Measurements from ENCODE around the gene CARMIL1.

The CARMIL1 gene

DNA sequence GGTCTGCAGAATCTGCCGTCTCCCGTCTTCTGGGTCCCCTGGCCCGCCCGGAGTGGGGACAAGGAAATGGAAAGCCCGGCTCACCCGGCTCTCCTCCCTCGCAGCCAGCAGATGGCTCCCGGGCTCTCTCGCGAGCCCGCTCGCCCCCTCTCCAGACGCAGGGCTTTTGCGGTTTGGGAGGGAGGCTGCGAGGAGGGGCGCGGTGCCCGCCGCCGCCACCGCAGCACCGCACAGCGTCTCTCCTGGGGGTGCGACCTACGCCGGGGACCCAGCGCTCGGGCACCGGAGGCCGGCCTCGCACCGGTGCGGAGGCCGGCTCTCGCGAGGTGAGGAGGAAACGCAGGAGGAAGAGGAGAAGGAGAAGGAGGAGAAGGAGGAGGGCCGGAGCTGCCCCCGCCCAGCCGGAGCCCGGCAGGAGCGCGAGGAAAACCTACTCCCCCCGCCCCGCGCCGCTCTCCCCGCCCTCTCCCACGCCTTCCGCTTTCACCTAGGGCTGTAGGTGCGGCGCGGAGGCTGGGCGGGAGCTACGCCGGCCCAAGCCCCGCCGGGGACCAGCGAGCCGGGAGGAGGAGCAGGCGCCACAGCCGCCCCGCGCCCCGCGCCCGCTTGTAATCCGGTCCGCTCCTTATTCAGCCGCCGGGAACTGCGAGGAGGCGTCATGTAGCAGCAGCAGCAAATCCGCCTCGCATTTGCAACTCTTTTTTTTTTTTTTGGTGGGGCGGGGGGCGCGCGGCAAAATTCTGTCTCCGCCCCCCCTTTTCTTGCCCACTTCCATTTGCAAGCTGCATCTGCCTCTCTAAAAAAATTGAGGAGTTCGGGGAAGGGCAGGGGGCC is at the start of gene CARMIL1:
TSS of gene CARMIL1 (plus strand) at position 461 of the 834 bp plus-strand sequence. CDS start 422 bp downstream, outside the sequence.
- peak; percentile 33 for DNase-seq (ENCODE audit: low spot score)

DNA sequence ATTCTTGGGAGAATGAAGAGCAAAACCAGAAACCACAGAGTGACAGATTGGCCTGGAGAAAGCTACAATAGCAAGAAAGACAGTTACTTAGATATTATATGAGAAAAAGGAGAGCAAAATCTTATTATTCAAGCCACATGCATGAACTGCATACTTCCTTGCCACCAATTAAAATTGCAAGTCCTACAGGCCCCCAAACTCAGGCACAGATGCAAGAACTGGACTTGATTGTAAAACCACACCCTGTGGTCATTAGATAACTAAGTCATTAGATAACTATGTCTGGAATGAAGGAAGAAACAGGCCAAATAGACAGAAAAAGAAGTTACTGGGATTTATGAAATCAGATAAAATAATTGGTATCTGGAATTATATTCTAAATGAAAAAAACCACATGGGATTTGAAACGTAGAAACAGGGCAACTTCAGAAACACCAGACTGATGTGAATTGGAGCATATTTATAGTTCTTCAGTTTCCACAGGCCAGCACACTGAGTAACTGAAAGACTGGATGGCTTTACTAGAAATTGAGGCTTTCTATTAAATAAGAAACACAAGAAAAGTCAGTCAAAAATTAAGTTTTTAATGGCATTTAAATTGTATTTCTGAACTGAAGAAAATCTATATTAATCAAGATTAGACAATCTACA is 49.4 kb upstream of the CARMIL1 start:
- no peak for DNase-seq (ENCODE audit: low spot score)

DNA sequence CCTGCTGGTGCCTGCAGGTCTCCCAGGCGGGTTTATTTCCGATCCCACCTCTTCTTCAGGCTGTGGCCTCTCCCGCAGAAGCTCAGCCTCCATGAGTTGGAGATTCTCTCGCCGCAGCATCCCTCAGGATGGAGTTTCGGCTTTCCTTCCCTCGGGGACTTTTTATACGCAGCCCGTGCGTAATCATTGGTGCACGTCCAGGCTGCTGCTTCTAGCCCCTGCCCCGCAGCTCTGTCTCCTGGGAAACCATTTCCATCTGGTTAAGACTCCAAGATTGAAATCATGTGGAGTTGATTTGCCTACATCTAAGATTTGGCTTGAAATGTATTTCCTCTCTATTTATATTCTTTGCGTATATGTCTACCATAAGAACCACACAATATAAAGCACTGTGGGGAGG is 46.7 kb upstream of the CARMIL1 start:
- no peak for DNase-seq (ENCODE audit: low spot score)

DNA sequence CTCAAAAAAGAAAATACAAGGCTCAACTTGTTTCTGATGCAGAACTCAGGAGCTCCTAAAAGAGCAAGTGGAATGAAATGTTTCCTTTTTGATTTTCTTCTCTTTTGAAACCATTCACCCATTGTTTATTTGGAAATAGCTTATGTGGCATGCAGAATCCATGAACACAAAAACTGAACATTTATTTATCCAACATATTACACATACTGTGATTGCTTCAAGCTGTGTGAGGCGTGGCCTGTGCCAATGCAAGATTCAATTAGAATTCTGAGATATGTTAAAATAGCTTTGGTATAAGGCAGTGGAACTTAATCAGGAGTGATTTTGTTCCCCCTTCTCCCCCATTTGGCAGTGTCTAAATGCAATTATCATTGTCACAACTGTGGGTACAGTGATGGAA is 45.9 kb upstream of the CARMIL1 start:
- no peak for DNase-seq (ENCODE audit: low spot score)

DNA sequence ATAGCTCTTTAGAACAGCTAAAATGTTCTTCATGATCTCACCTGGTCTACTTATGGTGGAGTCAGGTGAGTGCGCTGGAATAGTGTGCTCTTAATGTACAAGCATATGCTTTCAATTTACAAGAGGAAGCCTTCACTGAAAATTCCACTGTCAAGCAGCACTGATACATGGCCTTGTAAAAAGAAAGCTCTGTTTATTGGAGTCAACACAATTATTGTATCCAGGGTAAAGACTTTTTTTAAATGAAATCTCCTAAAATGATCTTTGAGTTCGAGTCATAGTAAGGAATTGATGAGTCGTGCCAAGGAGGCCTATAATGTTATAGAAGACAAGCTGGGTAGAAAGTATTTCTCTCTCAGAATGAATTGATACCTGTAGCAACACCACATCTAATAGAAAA is 41.6 kb upstream of the CARMIL1 start:
- no peak for DNase-seq (ENCODE audit: low spot score)

DNA sequence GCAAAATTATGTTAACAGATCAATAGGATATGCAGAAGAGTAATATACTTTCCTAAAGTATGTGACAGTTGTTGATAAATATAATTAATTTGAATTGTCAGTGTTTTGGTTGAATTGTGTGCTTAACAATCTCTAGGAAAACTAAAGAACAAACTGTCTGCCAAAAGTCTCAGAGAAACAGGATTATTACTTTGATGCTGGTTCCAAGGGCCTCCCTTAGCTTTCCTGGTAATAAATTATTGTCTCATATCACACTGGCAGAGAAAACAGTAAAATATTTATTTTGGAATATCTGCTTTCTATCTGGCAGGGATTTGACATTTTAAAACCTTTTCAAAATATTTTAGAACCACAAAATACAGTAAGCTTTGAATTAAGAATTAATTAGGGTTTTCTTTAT is 40.1 kb upstream of the CARMIL1 start:
- DNase-seq (ENCODE audit: low spot score) = no peak

DNA sequence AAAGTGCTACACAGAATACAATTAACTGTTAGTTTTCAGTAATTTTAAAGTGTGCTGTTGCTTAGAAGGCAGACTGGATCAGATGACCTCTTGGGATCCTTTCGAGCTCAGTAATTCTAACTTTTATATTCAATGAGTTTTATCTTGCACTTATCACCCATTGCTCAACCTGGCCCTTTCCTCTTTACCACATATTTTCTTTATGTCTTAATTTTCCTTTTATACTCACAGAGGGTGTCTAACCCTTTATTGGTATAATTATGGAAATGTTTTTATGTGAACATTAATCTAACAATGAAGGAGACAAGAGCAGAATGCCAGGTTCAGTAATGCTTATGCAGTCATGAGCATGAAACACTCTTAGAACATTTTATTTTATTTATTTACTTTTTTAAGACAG is 39.7 kb upstream of the CARMIL1 start:
- DNase-seq (ENCODE audit: low spot score) = no peak

DNA sequence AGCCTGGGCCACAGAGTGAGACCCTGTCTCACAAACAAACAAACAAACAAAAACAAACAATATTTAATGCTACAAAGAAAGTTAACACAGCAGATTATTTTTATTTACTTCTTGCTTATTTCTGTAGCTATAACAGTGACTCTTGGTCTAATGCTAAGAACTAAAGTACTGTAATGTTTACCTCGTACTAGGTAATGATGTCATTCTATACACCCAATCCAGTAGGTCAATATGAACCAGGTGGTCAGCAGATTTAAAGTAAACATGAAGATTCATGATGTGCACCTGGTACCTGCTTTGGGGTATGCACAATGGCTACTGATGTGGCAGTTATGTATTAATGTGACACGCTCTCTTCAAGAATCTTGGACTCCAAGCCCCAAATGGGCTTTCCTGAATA is 36.6 kb upstream of the CARMIL1 start:
- DNase-seq (ENCODE audit: low spot score) = no peak

DNA sequence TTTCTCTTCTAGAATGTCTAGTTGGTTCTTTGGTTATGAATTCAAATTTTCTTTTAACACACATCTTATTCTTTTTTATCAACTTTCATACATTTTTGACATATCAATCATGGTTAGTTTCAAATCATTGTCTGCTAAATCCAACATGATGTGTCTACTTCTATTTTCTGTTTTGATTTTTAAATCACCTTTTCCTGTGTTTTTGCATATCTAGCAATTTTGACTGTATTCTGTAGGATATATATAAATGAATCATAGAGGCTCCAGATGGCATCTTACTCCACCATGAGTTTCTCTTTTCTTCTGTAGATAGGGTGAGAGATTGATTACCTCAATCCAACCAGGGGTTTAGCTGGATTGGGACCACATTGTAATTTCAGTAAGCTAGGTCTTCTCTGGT is 34.3 kb upstream of the CARMIL1 start:
- no peak for DNase-seq (ENCODE audit: low spot score)

DNA sequence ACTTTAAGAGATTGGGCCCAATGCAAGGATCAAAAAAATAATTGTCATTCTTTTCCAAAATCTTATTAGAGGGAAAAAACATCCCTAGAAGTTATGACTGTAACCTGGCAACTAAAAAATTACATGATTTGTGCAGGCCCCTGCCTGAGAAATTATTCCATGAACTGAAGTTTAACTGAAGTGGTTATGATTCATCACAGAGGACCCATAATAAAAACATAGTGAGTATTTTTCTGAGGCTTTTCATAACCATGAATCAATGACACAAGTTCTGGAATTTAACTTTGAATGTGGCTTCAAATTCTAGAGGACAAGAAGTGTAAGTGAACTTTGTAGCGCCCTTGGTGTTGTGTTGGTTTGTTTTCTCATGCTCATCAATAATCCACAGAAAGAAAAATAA is 31.1 kb upstream of the CARMIL1 start:
- no peak for DNase-seq (ENCODE audit: low spot score)

DNA sequence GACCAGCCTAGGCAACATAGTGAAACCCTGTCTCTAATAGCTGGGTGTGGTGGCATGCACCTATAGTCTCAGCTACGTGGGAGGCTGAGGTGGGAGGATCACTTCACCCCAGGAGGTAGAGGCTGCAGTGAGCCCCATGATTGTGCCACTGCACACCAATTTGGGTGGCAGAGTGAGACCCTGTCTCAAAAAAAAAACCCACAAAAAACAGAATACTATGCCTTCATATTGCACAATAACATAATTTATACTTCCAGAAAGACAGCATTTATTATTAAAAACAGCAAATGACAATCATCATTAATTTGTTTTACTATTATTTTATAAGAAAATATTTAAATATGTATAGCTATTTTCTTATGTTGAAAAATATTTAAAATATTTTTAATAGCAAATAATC is 30.0 kb upstream of the CARMIL1 start:
- DNase-seq (ENCODE audit: low spot score) = no peak

DNA sequence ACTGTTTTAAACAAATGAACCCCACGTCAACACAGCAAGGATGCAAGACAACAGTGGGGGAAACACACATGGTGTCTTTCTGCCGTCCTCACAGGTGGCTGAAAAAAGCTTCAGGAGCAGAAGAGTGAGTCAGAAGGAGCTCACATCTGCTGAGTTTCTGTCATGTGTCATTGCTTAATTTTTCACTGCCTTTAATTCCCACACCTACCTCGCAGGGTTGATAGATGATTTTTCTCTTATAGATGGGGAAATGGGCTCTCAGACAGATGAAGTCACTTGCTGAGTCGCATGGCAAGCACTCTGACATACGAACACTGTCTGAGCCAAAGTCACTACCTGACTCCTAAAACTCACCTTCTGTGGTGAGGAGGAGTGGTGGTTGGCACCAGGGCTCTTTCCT is 28.3 kb upstream of the CARMIL1 start:
- no peak for DNase-seq (ENCODE audit: low spot score)

DNA sequence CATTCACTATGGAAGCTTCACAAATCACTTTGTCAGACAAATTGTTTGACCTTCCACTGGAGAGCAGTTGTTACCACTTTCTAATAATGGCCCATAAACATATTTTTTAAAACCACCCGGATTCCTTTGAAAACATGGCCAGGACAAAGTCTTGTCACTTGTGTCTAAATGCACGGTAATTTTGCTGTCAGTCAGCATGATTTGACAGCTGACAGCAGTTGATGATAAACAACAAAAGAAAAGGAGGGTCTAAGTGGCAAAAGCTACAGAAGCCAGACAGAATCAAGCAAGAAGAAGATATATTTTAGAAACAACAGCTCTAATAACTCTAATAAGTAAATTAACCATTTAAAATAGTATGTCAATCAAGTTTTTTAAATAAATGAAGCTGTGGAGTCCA is 27.7 kb upstream of the CARMIL1 start:
- DNase-seq (ENCODE audit: low spot score) = no peak

DNA sequence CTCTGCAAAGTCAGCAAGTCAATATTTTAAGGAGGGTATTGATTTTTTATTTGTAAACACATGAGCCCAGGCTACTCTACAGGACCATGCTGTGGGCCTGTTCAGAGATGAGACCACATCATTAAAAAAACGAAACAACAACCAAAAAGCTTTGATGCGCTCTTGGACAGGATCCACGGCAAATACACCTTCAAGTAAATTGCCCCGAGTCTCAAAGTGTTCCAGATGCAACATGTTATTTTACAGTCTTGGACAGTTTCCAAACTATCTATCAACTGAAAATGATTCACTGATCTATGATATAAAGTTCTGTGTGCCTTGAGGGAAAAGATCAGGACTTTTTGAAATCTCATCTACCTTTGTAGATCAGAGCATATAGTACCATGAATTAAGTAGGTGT is 25.8 kb upstream of the CARMIL1 start:
- no peak for DNase-seq (ENCODE audit: low spot score)

DNA sequence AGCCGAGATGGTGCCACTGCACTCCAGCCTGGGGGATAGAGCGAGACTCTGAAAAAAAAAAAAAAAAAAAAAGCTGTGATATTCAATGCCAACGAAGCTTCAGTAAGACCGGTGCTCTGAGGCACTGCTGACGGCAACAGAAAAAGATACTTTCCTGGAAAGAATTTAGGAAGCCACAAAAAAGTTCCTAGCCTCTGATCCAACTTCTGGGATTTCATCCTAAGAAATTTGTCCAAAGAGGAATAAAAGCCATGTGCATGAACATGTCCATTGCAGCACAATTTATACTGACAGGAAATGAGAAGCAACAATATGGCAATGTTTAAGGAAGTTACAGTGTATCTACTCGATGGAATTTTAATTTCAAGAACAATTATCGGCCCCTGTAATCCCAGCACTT is 24.5 kb upstream of the CARMIL1 start:
- DNase-seq (ENCODE audit: low spot score) = no peak

DNA sequence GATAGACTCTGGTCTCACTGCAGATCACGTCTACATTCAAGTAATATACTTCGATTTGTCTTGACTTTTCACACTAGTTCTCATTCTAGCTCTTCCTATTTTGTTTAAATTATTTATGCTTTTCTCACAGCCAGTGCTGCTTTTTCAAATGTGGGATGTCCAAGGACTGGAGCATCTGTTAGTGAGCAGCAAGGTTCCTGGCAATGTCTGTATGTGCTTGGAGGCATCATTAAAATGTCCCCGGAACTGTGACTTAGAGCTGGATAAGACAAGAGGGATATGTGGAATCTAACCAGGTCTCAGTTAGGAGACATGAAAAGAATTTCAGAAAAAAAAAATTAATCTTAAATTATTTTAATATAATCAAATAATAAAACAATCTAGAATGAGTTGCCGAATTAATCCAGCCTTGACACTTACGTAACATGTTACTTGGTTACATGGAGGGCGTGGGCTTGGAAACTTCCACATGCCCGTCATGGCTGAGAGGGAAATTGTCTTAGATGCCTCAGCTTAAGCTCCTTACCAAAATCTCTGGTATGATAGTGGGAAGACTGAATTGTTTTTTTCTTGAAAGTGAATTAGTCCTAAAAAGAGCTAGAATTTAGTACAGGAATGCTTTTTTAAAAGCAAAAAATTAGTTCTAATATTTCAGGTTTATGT is 21.4 kb upstream of the CARMIL1 start:
- no peak for DNase-seq (ENCODE audit: low spot score)

DNA sequence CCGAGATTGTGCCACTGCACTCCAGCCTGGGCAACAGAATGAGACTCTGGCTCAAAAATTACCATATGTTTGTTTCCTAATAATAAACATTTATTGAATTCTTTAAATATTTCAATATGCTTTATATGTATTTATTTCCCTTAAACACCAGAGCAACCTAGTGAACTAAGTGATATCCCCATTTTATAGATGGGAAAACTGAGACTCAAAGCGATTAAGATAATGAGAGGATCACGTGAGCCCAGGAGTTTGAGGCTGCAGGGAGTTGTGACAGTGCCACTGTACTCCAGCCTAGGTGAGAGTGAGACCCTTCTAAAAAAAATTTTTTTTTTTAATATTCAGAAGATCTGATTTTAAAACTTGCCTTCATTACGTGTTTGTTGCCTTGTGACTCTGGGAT is 19.4 kb upstream of the CARMIL1 start:
- no peak for DNase-seq (ENCODE audit: low spot score)

DNA sequence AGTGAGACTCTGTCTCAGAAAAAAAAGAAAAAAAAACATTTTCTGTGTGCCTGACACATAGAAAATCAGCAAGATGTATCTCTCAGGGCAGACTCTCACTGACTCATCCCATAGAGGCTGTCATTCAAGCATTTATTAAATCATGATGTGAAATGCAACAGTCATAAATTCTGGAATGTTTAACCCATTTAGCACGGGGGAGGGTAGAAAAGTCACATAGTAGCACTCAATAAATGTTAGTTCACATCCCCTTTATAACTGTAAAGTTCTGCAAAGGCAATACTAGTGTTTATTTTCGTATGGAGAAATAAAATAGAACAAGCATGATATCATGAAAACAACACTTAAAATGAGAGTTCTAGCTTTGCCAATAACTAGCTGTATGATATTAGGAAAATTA is 15.5 kb upstream of the CARMIL1 start:
- no peak for DNase-seq (ENCODE audit: low spot score)

DNA sequence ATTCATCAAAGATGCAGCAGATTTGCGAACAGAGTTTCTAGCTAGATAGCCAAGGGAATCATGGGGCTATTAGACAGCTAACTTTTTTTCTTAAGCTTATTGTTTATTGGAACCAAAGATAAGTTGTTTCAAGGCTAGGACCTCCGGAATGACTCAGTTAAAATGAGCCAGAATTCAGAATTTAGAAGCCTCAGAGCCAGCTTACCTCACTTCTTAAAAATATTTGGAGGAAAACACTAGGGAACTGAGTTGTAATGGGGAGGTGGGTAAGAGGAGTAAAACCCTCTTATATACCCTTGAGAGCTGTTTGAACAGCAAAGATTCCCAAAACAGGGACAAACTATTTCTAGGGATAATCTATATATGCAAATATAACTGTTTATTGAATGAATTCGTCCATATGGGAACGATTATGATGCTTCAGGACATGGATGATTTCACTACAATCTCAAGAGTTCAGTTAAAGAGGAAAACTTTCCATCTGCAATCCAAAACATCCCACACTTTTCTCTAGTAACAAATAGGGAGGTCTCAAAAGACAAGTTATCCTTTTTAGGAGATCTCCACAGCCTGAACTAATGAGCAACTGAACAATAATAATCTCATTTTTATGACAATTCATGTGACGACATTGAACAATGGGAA is 12.6 kb upstream of the CARMIL1 start:
- DNase-seq (ENCODE audit: low spot score) = no peak

DNA sequence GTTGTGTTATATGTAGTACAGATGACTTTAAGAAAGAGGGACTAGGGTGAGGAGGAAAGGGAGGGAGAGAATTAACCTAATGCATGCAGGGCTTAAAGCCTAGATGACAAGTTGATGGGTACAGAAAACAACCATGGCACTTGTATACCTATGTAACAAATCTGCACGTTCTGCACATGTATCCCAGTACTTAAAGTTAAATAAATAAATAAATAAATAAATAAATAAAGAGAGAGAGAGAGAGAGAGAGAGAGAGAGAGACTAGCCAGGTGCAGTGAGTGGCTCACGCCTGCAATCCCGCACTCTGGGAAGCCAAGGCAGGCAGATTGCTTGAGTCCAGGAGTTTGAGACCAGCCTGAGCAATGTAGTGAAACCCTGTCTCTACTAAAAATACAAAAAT is 11.5 kb upstream of the CARMIL1 start:
- DNase-seq (ENCODE audit: low spot score) = no peak

DNA sequence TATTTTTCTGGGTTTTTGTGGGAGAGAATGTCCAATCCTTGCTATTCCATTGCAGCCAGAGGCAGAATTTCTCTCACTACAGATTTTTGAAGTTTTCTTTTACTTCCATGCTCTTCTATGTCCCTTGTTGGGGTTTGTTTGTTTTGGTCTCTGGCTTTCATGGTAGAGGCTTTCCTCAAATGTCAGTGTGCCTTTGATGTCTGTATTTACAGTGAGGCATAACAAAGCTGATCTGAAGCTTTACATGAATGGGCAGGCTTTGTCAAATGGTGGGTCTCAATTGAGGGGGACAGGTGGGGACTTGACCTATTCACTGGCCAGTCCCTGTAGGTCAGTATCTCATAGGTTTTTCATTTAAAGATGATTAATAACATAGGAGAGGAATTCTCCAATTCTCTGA is 8.6 kb upstream of the CARMIL1 start:
- DNase-seq (ENCODE audit: low spot score) = no peak

DNA sequence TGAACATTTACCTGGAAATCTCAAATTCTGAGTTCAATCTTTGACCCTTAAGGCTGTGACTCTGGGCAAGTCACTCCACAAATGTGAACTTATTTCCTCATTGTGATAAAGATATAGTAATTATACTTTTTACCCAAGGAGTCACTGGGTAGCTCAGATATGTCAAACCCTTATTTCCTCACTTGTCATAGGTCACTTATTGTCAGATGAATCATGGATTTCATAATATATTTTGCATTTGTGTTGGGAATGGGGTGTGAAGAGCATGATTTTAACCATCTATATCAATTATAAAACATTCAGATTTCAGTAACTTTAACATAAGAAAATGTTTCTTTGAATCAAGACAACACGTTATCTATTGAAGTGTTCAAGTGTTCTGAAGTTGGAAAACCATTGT is 3.7 kb upstream of the CARMIL1 start:
- no peak for DNase-seq (ENCODE audit: low spot score)

DNA sequence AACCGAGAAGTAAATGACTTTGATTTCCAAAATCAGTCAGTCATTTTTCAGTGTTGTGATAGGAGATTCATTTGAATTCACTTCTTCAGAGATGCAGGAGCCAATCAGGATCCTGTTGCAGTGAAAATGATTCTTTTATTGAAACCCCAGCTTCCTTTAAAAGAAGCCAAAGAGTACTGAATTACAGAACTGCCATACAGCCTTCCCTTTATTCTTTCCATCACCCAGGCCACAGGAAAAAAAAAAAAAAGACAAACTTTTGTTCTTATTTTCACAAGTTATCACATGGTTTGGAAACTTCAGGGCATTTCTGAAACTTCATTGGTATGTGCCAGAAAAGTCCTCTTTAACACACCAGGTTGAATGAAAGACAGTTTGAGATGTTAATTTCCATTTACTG is 1.8 kb upstream of the CARMIL1 start:
- no peak for DNase-seq (ENCODE audit: low spot score)
